WERI-Rb-1 (cell line): Measurements from ENCODE around the gene PPP1R9A.

Experiments used
- DNase-seq: peaks from one replicate; pipeline ENCODE4 v3.0.0-alpha.2; 2020
- H3K27ac ChIP-seq: fragments of 250-450 bp; sonication (Bioruptor Pico); 2 replicates; pipeline ENCODE4 v1.5.1; 2020; ENCODE audit warnings: mild to moderate bottlenecking, moderate library complexity
- H3K27me3 ChIP-seq: fragments of 250-450 bp; sonication (Bioruptor Pico); 2 replicates; pipeline ENCODE4 v1.5.1; 2021; ENCODE audit warnings: mild to moderate bottlenecking, low read depth, moderate library complexity; ENCODE audit not compliant: insufficient read depth, severe bottlenecking
- H3K36me3 ChIP-seq: fragments of 250-450 bp; sonication (Bioruptor Pico); 2 replicates; pipeline ENCODE4 v1.5.1; 2020; ENCODE audit warnings: mild to moderate bottlenecking, moderate library complexity
- H3K4me3 ChIP-seq: 2 replicates; pipeline ENCODE4 v1.5.1; 2011; ENCODE audit warnings: low read depth, mild to moderate bottlenecking, control low read depth, low read length
- H3K9me3 ChIP-seq: fragments of 250-450 bp; sonication (Bioruptor Pico); 2 replicates; pipeline ENCODE4 v1.5.1; 2021; ENCODE audit warnings: mild to moderate bottlenecking, moderate library complexity; ENCODE audit not compliant: severe bottlenecking
- TF ChIP-seq, protein P1 (sequence below): IDR thresholded peaks from 2 replicates; pipeline ENCODE4 v1.5.1; 2011; ENCODE audit warnings: low read depth, mild to moderate bottlenecking, control low read depth, inconsistent platforms, low read length

PPP1R9A gene

DNA sequence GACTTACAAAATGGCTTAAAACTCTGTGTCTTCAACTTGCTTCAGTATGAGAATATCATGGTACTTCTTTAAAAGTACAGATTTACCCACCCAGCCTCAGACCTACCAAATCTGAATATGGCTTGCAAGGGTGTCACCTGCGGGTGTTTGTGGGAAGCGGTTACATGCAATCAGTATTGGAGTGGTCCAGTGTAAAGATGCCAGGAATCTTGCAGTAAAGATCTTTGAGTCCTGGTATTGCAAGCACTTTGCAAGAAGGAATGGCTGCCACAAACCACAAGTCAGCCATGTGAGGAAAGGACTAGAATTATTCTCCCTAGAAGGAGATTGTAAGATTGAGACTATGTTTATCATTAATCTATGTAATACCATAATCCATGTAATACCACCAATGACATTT lies 301.9 kb downstream of the PPP1R9A start:
- TF ChIP-seq, protein P1, sequence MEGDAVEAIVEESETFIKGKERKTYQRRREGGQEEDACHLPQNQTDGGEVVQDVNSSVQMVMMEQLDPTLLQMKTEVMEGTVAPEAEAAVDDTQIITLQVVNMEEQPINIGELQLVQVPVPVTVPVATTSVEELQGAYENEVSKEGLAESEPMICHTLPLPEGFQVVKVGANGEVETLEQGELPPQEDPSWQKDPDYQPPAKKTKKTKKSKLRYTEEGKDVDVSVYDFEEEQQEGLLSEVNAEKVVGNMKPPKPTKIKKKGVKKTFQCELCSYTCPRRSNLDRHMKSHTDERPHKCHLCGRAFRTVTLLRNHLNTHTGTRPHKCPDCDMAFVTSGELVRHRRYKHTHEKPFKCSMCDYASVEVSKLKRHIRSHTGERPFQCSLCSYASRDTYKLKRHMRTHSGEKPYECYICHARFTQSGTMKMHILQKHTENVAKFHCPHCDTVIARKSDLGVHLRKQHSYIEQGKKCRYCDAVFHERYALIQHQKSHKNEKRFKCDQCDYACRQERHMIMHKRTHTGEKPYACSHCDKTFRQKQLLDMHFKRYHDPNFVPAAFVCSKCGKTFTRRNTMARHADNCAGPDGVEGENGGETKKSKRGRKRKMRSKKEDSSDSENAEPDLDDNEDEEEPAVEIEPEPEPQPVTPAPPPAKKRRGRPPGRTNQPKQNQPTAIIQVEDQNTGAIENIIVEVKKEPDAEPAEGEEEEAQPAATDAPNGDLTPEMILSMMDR, result no peak
- Histone ChIP-seq H3K9me3 (no peaks in the 10 kb centered on the region), H3K4me3 (no peak overlapping the region), H3K27me3 (no peaks in the 10 kb centered on the region), H3K27ac (no peak overlapping the region), H3K36me3 (no peaks in the 10 kb centered on the region)
- no peak for DNase-seq

DNA sequence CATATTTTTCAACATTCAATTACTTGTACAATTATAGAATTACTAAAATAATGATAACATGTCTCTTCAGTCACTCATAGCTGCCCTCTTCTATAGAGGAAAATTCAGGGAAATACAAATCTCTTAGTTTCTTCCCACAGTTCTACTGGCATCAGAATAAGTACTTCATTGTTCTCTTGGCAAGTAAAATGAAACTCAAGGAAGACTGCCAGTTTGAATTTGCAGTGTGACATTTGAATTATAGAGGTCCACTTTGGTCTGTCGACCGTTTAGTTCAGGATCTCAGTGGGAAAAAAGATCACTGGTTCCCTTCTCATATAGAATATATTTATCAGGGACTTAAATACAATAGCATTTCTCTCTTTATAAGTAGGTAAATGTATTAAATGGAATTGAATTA lies 302.4 kb downstream of the PPP1R9A start:
- H3K9me3 ChIP-seq, result no peaks in the 10 kb centered on the region
- H3K27me3 ChIP-seq, result no peaks in the 10 kb centered on the region
- H3K36me3 ChIP-seq, result no peaks in the 10 kb centered on the region
- TF ChIP-seq, protein P1, result no peak
- no peak overlapping the region for H3K4me3 ChIP-seq
- no peak overlapping the region for H3K27ac ChIP-seq
- no peak for DNase-seq

DNA sequence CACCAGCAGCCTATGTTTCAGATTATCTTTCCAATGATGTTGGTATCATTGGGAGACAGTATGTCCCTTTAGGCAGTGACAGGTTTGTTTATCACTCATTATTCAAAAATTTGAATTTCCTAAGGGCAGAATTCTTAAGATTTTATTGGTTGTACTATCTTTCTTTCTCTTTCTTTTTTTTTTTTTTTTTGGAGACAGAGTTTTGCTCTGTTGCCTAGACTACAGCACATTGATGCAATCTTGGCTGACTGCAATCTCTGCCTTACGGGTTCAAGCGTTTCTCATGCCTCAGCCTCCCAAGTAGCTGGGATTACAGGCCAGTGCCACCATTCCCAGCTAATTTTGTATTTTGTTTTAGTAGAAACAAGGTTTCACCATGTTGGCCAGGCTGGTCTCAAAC lies 305.8 kb downstream of the PPP1R9A start:
- Histone ChIP-seq H3K9me3 (no peaks in the 10 kb centered on the region), H3K27ac (no peak overlapping the region), H3K36me3 (no peaks in the 10 kb centered on the region), H3K4me3 (no peak overlapping the region), H3K27me3 (no peaks in the 10 kb centered on the region)
- no peak for DNase-seq
- TF ChIP-seq, protein P1, result no peak

DNA sequence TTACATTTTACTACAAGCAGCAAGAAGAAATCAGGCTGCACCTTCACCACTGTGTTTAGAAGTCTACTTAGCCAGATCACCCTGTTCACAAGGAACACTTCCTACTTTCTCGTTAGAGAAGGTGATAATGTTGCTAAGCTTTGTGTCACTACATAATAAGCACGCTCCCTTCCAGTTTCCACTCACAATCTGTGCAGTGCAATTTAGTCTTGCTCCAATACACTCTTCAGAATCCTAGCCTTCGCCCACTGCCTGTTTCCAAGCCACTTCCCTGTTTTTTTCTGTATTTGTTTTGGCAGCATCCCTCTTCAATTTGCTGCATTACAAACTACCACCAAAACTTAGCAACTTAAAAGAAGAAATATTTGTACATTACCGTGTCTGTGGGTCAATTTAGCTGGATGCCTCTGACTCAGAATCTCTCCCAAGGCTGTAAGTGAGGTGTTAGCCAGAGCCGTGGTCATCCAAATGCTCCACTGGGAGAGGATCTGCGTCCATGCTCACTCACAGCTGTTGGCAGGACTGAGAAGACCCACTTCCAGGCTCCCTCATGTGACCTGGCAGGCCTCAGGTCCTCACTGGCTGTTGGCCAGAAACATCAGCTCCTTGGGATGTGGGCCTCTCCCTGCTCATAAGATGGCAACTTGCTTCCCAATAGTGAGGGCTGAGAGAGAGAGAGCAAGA lies 306.6 kb downstream of the PPP1R9A start:
- DNase-seq, result no peak
- Histone ChIP-seq H3K36me3 (no peaks in the 10 kb centered on the region), H3K4me3 (no peak overlapping the region), H3K27ac (no peak overlapping the region), H3K27me3 (no peaks in the 10 kb centered on the region), H3K9me3 (no peaks in the 10 kb centered on the region)
- TF ChIP-seq, protein P1, result no peak

DNA sequence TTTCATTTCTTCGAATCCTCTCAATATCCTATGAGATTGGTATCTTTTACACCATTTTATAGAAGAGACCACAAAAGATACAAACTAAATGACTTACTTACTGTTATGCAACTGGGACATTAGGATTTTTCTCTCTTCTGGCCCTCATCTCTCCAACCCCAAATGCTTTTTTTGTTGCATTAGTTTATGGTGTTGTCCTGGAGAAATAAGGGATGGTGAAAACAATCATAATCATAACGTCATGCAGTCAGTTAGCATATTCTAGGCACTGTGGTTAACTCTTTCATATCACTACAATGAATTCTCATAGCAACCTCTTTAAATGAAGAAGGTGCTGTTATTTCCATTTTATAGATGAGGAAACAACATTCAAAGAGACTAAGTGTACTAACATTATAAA lies 312.3 kb downstream of the PPP1R9A start:
- Histone ChIP-seq H3K9me3 (no peaks in the 10 kb centered on the region), H3K36me3 (no peaks in the 10 kb centered on the region), H3K27ac (no peak overlapping the region), H3K4me3 (no peak overlapping the region), H3K27me3 (no peaks in the 10 kb centered on the region)
- no peak for DNase-seq
- TF ChIP-seq, protein P1, result no peak

DNA sequence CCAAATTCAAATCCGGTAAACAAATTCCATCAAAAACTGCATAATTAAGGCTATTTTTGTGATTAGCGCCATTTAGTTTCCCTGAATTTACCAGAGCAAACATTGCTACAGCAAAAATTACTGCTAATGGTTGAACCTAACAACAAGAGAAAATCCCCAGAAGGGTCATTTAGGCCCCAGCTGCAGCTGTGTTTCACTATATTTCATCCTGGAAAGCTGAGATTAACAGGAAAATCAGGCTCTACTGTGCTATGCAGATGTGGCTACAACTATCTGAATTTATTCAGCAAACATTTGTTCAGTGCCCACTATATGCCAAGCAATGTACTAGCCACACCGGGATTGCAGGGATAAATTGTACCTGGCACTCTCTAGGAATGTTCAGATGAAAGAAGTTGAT lies 312.9 kb downstream of the PPP1R9A start:
- Histone ChIP-seq H3K4me3 (no peak overlapping the region), H3K27me3 (no peaks in the 10 kb centered on the region), H3K27ac (no peak overlapping the region), H3K9me3 (no peaks in the 10 kb centered on the region), H3K36me3 (no peaks in the 10 kb centered on the region)
- TF ChIP-seq, protein P1, result no peak
- no peak for DNase-seq
